Sciatic nerve (tissue), 2 donors: ENCODE data around the gene OSM. TPM values are rescaled to one million over a fixed set of nuclear protein-coding genes. Genes with fewer than 3 reads are reported as not detected.

Source experiments
- ATAC-seq: fragments of 200-7000 bp; cut with Tn5 transposase; one replicate; pipeline ENCODE4 v1.9.1; 2020; ENCODE audit warnings: mild to moderate bottlenecking, moderate library complexity
- DNase-seq: peaks from one replicate; pipeline ENCODE4 v3.0.0-alpha.2; 2020; ENCODE audit warnings: low spot score
- intact Hi-C: fragments of 100-400 bp; cut with DNase I; formaldehyde crosslinking; loops from one replicate; pipeline ENCODE4 v1.14.2; 2022
- total RNA-seq: library from RNA; stranded (reverse); fragmentation: NEBNext Ultra II Directional; extraction: Animal tissue kit (Norgen Biotek cat#: 25700); gene quantifications from one replicate; pipeline ENCODE4 v1.2.1, GENCODE V29; 2021
- donor health status: DM: no; HTN: no; CAD: no.
- donor health status: DM: no; HTN: no; CAD: no.

The OSM gene
- total RNA-seq, 1 donor from 2014 or later, result 6.4 TPM

- intact Hi-C loops, result loop anchor here (5.0 kb wide), 1 partner anchor 99 kb away; the partner anchor contains the start of gene RNF215
- peak; percentile 80 for ATAC-seq
- peak; percentile 92 for DNase-seq
Observed at GRCh38 chr22:30287648-30288418, 21.2 kb upstream of the OSM start.

GRCh38 chr22:30286813-30287647 lies 20.4 kb upstream of the OSM start:
- ATAC-seq, result no peak
- intact Hi-C loops, result loop anchor here (5.0 kb wide), 1 partner anchor 100 kb away; the partner anchor contains the start of gene RNF215
- DNase-seq, result peak; percentile 85

GRCh38 chr22:30286331-30286730 lies 19.7 kb upstream of the OSM start:
- intact Hi-C loops, result loop anchor here (5.0 kb wide), 1 partner anchor 101 kb away; the partner anchor contains the start of gene RNF215
- DNase-seq (no peak), ATAC-seq (no peak)

GRCh38 chr22:30285846-30286200 lies 19.2 kb upstream of the OSM start:
- DNase-seq, result no peak
- intact Hi-C loops, result loop anchor here (5.0 kb wide), 1 partner anchor 101 kb away; the partner anchor contains the start of gene RNF215
- no peak for ATAC-seq

- no peak for ATAC-seq
- no peak for DNase-seq
- intact Hi-C loops, result loop anchor here (5.0 kb wide), 1 partner anchor 102 kb away; the partner anchor contains the start of gene RNF215
Observed at GRCh38 chr22:30285176-30285845, 18.7 kb upstream of the OSM start.

- DNase-seq, result no peak
- intact Hi-C loops, result loop anchor here (5.0 kb wide), 1 partner anchor 103 kb away; the partner anchor contains the start of gene RNF215
- no peak for ATAC-seq
Observed at GRCh38 chr22:30284666-30285065, 18.0 kb upstream of the OSM start.

GRCh38 chr22:30284172-30284571 lies 17.5 kb upstream of the OSM start:
- DNase-seq, result no peak
- intact Hi-C loops, result no loop called here
- no peak for ATAC-seq

- intact Hi-C loops, result no loop called here
- DNase-seq, result no peak
- no peak for ATAC-seq
Observed at GRCh38 chr22:30283342-30283741, 16.7 kb upstream of the OSM start.

- intact Hi-C loops, result no loop called here
- no peak for DNase-seq
- ATAC-seq, result no peak
Observed at GRCh38 chr22:30282616-30283046, 16.0 kb upstream of the OSM start.

- ATAC-seq (no peak), DNase-seq (no peak)
- intact Hi-C loops, result no loop called here
Observed at GRCh38 chr22:30280505-30280904, 13.9 kb upstream of the OSM start.

GRCh38 chr22:30279932-30280331 lies 13.3 kb upstream of the OSM start:
- intact Hi-C loops, result no loop called here
- ATAC-seq (no peak), DNase-seq (no peak)

GRCh38 chr22:30279046-30279788 lies 12.6 kb upstream of the OSM start:
- peak; percentile 59 for ATAC-seq
- intact Hi-C loops, result no loop called here

GRCh38 chr22:30277547-30278344 lies 11.1 kb upstream of the OSM start:
- intact Hi-C loops, result no loop called here
- no peak for DNase-seq
- peak; percentile 62 for ATAC-seq

More at GRCh38 chr22:30279046-30279788, 12.6 kb upstream of the OSM start:
- peak; percentile 81 for DNase-seq

GRCh38 chr22:30276039-30276438 lies 9.4 kb upstream of the OSM start:
- DNase-seq (no peak), ATAC-seq (no peak)
- intact Hi-C loops, result no loop called here

GRCh38 chr22:30275625-30276024 lies 9.0 kb upstream of the OSM start:
- DNase-seq, result no peak
- intact Hi-C loops, result no loop called here

GRCh38 chr22:30274437-30274812 lies 7.8 kb upstream of the OSM start:
- intact Hi-C loops, result no loop called here
- no peak for DNase-seq
- ATAC-seq, result no peak

More at GRCh38 chr22:30275625-30276024, 9.0 kb upstream of the OSM start:
- ATAC-seq, result no peak

- ATAC-seq (no peak), DNase-seq (no peak)
- intact Hi-C loops, result no loop called here
Observed at GRCh38 chr22:30273711-30274436, 7.2 kb upstream of the OSM start.
